HG02981 (cell line): ENCODE results near the gene MCTP2.

Source experiments
- ATAC-seq: cut with Tn5 transposase; IDR thresholded peaks from one replicate; pipeline ENCODE4 v1.9.1; 2021; ENCODE audit warnings: mild to moderate bottlenecking, moderate library complexity; ENCODE audit not compliant: unreplicated experiment

The MCTP2 gene, protein sequence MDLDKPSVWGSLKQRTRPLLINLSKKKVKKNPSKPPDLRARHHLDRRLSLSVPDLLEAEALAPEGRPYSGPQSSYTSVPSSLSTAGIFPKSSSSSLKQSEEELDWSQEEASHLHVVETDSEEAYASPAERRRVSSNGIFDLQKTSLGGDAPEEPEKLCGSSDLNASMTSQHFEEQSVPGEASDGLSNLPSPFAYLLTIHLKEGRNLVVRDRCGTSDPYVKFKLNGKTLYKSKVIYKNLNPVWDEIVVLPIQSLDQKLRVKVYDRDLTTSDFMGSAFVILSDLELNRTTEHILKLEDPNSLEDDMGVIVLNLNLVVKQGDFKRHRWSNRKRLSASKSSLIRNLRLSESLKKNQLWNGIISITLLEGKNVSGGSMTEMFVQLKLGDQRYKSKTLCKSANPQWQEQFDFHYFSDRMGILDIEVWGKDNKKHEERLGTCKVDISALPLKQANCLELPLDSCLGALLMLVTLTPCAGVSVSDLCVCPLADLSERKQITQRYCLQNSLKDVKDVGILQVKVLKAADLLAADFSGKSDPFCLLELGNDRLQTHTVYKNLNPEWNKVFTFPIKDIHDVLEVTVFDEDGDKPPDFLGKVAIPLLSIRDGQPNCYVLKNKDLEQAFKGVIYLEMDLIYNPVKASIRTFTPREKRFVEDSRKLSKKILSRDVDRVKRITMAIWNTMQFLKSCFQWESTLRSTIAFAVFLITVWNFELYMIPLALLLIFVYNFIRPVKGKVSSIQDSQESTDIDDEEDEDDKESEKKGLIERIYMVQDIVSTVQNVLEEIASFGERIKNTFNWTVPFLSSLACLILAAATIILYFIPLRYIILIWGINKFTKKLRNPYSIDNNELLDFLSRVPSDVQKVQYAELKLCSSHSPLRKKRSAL

DNA sequence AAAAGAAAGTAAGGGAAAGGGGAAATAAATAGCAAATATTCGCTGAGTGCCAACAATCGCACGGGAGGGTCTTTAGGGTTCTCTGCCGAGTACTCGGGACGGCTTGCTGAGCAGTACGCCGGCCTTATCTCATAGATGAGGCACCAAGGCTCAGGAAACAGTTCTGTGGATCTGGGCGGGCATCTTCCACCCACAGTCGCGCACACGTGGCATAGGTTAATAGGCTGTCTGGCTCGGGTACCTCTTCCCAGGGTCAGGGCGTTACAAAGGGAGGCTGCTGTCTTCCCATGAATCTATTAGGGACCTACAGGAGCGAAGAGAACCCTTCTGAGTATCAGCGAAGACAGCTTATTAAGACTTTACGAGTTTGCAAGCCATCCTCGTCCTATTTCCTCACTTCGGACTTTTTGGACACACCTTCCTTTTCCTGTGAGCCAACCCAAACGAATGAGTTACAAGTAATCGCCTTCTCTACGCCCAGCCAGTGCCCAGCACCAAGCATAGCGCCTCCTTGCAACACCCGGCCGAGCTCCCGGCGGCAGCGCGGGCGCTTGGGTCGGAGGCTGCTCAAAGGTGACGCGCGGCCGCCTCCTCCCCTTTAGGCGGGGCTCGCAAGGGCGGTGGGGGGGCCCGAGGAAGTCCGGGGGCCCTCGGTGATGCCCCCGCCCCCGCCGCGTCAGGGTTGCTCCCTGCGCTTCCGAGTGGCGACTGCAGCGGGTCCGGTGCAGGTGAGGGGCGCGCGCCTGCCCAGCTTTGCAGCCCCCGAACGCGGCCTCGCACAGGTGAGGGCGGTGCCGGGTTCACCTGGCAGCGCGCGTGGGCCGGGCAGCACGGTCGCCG is at the start of gene MCTP2:
TSS of gene MCTP2 (plus strand) at position 679 of the 840 bp plus-strand sequence. CDS start 66,705 bp downstream, outside the sequence.
- peak; percentile 67 for ATAC-seq

DNA sequence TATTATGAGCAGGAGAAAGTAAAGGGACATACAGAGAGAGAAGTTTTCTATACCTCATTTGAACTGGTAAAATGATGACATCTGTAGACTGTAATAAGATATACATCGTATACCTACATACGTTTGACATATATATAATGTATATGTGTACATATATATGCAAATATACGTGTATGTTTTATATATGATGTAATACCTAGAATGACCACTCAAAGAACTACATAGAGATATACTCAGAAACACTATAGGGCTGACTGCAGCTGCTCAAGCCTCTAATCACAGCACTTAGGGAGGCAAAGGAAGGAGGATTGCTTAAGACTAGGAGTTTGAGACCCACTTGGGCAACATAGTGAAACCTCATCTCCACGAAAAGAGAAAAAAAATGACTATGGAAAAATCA is 48.5 kb upstream of the MCTP2 start:
- ATAC-seq: no peak

DNA sequence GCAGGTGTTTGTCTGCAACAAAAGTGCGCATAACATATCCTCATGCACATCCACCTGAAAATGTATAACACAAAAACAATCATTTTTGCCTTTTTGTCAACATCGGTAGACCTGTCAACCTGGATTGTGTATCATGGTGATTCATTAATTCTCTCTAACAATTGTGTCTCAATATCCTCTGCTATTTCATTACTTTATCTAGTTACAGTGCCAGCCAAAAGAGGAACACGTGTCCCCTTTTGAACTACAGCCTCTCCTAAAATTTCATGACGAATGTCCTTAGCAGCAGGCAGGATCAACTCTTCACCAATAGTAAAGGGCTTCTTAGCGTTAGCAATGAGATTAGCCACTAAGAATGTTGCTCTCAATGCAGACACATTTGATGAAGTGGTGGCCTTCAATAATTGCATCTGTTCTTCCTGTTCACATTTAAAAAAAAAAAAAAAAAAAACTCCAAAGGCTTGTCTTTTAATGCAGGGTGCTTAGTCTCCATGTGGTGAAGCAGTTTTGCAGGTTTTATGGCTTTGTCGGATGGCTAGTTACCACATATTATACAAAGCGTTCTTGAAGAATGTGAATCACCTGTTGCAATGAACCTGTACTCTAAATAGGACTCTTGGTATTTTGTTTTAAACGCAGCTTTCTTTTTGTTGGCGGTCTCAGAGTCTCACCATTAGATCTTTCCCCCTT is 45.7 kb upstream of the MCTP2 start:
- ATAC-seq: no peak

DNA sequence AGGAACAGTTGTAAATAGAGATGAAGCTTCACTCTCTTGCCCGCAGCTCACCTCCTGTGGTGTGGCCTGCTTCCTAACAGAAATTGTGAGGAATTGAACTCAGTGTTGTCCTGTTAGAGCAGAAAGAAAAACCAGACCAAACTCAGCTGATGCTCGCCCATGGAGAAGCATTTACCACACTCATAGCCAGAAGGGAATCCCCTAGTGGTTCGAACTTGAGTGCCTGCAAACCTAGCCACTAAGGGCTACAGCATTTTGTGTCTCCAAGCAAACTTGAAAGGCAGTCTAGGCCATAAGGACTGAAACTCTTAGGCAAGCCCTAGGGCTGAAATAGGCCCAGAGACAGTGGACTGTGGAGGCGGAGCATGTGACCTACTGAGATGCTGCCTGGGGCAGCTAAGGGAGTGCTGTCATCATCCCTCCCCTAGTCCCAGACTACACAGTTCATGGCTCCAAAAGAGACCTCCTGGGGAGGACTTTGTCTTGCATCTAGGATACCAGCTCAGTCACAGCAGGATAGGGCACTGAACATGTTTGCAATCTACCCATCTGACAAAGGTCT is 44.5 kb upstream of the MCTP2 start:
- ATAC-seq: no peak

DNA sequence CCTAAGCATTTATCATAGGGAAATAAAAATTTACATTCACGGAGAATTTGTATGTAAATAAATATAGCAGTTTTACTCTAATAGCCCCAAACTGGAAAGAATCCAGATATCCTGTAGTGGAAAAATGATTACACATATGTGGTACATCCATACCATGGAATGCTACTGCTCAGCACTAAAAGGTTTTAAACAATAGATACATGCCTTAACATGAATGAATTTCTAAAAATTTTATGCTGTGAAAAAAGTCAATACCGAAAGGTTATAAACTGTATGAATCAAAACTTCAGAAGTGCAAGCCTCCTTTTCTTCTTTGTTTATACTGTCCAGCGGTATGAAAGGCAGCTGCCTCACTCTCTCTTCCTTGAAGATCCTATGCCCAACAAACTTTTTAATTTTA is 37.5 kb upstream of the MCTP2 start:
- no peak for ATAC-seq

DNA sequence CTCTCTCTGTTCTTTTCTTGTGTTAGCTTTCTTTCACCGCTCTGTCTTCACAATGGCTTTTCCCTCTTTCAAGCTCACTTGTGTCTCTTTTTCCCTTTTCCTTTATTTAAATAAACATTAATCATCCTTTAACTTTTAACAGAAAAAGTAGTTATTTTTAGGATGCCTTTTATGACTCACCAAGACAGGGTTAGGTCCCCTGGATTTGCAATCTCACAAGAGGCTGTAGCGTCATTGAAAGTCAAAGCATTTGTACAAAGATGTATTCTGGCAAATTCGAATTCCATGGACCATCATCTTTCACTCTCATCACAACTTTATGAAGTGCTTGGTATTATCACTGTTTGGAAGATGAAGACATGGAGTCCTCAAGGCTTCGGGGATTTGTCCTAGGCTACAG is 34.8 kb upstream of the MCTP2 start:
- ATAC-seq: no peak

DNA sequence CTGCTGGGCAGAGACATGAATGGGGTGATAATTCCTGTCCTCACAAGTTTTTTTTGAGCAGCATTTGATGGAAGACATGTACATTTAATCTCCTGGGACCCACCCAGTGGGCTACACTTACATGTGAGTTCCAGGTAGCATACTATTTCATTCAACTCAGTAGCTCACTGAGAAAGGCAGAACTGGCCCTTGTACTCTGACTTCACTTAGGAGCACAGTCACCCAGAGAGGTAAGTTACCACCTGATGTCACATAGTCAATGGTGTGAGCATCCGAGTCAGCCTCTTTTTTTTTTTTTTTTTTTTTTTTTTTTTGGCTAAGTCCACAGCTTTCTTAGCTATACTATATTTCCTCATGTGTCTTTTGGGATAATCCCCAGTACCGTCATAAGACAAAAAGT is 32.7 kb upstream of the MCTP2 start:
- no peak for ATAC-seq

DNA sequence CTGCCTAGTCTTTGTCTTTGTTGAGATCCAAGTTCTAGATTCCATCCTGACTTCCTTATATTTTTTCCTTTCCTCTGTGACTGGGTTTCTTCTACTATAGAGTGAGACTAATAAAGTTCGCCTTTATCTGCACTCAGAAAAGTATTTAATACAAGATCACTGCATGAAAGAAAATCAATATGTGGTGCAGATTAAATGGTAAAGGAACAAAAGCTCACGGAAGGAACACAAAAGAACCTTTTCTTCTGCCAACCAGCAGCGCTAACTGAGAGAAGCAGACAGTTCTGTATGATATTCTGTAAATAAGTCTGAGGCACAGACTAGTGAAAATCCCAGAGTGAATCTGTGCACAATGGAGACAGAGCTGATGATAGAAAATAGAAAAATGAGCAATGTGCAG is 31.6 kb upstream of the MCTP2 start:
- ATAC-seq: no peak

DNA sequence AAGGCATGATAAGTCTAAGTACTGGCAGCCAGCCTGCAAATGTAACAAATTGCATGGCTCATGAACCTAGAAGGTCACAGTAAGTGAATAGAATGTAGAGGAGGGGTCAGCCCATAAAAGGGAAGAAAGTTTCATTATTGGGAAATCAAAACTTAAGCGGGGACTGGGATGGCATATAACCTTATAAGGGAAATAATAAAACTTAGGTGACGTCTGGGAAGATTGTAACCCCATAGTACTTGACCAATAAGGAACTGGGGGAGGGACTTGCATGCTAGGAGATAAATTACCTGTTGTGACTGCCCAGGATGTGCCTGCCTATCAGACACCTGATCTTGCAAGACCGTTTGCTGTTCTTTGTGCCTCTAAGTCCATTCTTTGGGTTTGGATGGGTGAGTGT is 28.1 kb upstream of the MCTP2 start:
- no peak for ATAC-seq

DNA sequence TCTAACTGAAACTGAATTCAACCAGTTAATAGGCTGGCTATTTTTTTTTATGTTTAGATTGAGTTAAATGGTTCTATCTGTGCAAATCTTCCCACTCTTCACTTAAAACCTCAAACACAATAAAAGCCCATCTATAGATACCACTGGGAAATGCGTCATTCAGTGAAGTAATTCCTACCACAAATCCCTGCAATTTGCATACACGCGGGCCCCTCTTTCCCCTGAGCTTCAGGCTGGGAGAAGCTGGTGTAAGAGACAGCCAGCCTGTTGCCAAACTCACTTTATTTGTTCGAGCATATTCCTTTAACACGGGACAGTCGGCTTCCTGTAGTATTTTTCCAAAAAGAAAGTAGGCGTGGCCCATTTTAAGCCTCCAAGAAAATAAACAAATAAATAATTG is 26.0 kb upstream of the MCTP2 start:
- ATAC-seq: no peak

DNA sequence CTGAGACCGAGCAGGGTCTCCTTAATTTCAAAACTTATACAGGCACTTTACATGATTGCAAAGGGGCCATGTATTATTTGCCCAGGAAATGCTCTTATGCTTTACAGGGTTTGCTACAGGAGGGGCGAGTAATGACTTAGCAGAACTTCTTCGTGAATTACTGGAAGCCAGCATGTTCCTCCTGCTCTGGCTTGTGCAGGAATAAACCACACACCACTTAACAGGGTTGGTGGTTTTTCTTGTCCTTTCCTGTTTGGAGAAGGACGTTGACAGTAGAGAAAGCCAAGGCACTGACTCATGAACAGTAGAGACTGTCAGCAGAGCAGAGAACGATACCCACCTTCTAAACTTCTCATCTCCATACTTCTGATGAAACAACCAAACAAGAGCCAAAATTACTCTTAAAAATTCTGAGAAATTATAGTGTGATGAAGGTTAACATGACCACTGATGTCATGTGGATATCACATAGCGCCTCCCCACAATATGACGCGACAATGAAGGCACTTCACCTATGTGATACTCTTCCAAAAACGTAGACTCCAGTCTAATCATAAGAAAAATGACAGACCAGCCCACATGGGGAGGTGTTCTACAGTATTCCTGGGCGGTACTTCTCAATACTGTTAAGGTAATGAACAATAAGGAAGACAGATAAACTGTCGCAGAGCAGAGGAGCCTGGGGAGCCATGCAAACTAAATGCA is 24.7 kb upstream of the MCTP2 start:
- ATAC-seq: peak; percentile 62

DNA sequence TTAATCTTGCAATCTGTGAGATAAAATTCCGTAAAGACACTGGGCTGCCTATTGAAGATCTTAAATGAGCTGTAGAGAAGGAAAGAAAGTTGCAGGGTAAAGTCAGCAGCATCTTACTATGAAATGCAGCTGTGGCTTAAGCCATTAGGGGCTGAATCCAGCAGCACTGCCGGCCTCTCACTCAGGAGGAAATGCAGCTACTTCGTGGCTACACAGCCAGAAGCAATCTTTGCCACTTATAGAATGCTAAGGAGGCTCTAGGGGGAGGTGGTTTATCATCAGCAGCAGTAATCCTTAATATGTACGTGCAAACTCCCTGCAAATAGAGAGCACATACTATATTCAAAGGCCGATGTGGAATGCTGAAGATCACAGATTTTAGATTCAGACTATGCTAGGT is 19.1 kb upstream of the MCTP2 start:
- ATAC-seq: no peak

DNA sequence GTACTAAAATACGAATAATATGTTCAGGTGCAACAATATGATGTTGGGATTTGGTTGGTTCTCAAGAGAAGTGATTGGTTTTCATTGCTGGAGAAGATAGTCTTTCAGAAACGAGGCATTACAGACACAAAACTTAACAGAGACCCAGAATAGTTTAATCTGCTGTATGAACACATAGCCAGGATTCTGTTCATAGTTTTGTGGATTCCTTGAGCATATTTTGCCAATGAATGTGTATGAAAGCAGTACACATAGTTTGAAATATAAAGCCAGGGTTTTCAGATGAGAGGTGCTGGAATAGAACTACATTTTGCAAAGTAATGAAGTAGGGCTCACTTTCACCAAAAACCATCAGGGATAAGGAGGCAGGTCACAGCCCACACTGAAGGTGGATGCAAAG is 5.7 kb upstream of the MCTP2 start:
- ATAC-seq: no peak

DNA sequence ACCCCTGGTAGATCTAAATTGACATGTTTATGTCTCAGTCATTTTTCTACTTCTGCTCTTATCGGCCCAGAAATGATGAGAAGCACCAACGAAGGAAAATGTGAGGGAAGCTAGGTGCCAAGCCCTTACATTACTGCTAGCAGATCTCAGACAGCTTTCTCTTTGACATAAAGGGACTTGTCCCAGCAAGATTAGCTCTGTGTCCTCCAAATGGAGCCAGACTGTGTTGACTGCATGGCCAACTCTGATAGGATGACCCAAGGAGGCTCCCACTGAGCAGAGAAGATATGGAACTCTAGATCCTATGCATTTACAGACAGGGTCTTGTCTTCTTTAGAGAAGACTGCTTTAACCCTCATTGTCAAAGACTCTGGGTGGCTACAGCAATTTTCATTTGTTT is 2.8 kb upstream of the MCTP2 start:
- ATAC-seq: no peak

DNA sequence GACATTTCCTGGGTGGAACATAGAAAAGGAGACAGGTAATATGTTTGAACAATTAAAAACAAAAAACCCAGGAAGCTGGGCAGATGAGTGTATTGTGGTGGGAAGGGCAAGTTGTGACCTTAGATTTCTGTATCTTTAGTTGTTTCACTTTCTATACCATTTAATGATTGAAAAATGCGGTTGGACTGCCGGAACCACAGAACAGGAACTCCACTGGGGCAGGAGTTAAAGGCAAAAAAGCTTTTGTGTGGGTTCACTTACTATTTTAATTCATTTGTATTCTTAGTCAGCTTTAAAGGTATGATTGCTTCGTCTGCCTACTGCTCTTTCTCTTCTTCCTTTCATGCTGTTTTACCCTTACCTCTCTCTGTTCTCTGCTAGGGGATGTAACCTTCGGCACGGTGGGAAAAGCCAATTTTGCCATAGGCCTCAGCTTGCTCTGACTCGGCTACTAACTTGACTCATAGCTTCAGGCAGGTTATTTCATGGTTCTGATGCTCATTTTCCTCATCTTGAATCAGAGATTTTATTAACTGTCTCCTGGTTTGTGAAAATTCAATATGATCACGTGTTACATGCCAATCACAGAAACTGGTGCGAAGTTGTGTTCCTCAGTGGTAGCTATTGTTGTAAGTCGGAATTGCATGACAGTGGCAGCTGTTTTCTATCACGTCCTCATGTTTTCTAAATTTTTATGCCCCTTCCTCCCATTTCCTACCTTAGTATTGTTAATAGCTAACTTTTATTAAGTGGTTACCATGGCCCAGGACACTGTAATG is 1.6 kb upstream of the MCTP2 start:
- ATAC-seq: peak; percentile 43

DNA sequence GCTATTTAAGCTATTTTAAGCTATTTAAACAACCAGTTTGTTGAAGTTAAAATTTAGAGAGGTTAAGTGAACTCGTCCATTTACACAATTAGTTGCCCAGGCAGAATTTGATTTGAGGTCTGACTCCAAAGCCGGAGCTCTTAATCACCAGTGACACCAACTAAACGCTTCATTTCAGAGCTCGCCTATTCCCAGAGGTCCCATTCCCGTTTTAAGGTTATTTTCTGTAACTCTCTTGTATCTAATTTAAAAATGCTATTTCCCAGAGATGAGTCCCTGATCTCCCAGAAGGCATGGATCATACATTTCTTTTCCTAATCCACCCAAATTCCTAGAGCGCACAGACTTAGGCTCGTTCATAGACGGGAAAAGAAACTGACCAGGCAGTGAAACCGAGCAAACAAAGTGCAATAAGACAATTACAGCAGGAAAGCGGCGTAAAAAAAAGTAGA is 904 bp upstream of the MCTP2 start:
- ATAC-seq: no peak

DNA sequence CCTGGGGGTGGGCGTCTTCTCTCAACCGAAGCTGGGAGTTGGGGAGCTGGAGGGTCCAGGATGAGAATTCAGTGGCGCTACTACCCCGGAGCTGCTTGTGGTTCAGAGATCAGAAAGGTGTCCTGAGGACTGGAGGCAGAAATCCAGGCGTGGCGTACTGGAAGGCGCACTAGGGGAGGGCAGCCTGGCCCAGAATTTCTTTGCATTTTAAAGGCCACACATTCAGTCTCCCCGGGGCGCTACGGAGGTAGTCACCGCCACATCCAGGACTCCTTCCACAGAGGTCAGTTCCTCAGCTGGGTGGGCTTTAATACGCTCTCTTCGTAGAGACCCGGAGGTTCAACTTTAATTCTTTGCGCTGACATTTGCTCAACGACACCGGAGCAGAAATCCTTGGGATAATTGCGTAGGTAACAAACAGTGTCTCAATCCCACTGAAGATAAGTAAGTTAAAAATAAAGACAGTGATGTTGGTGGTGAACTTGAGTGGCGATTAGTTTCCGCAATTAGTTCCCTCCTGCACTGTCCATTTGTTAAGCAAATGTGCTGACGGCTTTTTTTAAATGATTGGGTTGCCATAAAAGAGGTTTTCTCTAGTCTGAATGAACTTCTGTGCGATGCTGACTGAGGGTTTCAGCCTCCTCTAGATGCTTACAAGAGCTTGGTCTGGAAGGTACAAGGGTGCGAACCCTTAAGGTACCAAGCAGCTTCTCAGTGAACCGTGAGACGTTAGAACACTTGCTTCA is 535 bp downstream of the MCTP2 start:
- peak; percentile 10 for ATAC-seq

DNA sequence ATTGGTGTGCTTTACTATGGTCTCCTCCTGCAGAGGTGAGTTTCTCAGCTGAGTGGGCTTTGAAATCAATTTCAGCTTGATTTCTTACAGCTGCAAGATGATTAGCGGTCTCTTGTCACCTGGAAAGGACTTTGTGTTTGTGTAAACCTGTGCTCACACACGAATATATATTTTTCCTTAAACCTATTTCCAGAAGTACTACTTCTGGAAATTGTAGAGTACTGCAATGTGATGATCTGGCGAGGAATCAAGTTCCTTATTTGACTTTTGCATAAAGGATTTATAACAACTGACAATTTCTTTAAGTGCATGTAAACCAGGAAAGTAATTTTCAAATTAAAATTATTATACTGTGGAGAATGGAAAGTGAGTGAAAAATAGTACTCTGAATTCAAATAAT is 2.1 kb downstream of the MCTP2 start:
- no peak for ATAC-seq
